Bronchial epithelial cell (primary cell): ENCODE results near the gene PAGE2B. TPM values are rescaled to one million over a fixed set of nuclear protein-coding genes. Genes with fewer than 3 reads are reported as not detected.

ENCODE experiments used
- DNase-seq: peaks from one replicate; pipeline ENCODE4 v3.0.0-alpha.2; 2010; ENCODE audit warnings: low read depth
- FAIRE-seq: peaks from 2 replicates; lab custom pipeline; 2011; peaks lifted over from hg19 to GRCh38; lab: Jason Lieb, UNC
- H3K27me3 ChIP-seq: 2 replicates; pipeline ENCODE4 v1.5.1; 2011; ENCODE audit warnings: low read length; ENCODE audit not compliant: control insufficient read depth, insufficient read depth
- H3K36me3 ChIP-seq: 2 replicates; pipeline ENCODE4 v1.5.1; 2011; ENCODE audit warnings: low read length; ENCODE audit not compliant: control insufficient read depth, insufficient read depth
- H3K4me3 ChIP-seq: 2 replicates; pipeline ENCODE4 v1.5.1; 2011; ENCODE audit warnings: mild to moderate bottlenecking, low read depth, low read length, control low read depth
- total RNA-seq: library from RNA; depleted of rRNA; stranded (reverse); fragments of >200 nt; gene quantifications from 2 replicates; pipeline ENCODE4 v1.2.1, GENCODE V29; 2014
- TF ChIP-seq, protein P1 (sequence below): IDR thresholded peaks from 2 replicates; pipeline ENCODE4 v1.5.1; 2011; ENCODE audit warnings: mild to moderate bottlenecking, moderate library complexity, low read length, control low read depth, inconsistent platforms; ENCODE audit not compliant: insufficient read depth, severe bottlenecking

Gene PAGE2B
- total RNA-seq, 1 donor from 2014 or later: not detected

DNA sequence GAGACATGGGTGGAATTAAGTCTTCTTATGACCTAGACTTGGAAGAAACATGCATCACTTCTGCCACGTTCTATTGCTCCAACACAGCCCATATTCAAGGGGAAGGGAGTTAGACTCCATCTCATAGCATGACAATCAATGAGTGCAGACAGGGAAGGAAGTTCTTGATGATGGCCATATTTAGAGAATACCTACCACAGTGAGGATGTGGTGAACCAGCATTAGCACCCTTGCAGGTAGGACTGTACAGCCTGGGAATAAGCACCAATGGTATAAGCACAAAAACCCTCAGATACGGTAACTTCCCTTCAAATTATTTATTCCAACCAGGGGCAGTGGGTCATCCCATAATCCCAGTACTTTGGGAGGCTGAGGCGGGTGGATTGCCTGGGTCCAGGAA, 43.7 kb downstream of the PAGE2B start:
- DNase-seq (no peak), FAIRE-seq (no peak)
- Histone ChIP-seq H3K4me3 (no peak overlapping the region), H3K36me3 (no peaks in the 10 kb centered on the region), H3K27me3 (no peaks in the 10 kb centered on the region)
- TF ChIP-seq, protein P1, sequence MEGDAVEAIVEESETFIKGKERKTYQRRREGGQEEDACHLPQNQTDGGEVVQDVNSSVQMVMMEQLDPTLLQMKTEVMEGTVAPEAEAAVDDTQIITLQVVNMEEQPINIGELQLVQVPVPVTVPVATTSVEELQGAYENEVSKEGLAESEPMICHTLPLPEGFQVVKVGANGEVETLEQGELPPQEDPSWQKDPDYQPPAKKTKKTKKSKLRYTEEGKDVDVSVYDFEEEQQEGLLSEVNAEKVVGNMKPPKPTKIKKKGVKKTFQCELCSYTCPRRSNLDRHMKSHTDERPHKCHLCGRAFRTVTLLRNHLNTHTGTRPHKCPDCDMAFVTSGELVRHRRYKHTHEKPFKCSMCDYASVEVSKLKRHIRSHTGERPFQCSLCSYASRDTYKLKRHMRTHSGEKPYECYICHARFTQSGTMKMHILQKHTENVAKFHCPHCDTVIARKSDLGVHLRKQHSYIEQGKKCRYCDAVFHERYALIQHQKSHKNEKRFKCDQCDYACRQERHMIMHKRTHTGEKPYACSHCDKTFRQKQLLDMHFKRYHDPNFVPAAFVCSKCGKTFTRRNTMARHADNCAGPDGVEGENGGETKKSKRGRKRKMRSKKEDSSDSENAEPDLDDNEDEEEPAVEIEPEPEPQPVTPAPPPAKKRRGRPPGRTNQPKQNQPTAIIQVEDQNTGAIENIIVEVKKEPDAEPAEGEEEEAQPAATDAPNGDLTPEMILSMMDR: no peak

DNA sequence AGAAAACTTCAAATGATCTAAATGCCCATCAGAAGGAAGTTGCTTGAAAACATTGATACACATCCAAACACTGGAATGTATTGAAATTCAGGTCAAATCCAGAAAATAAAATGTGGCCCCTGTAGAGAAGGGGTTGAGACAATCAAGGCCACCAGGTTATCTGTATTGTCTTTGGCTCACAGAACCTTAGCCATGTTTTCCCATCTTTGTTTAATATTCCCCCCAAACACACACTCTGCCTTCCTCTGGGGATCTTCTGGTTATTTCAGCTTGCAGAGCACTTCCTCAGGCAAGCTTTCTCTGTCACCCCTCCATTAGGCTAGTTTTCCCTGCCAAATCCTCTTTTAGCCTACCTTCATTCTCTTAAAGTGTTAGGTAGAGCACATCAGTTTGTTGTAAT, 44.4 kb downstream of the PAGE2B start:
- no peak for DNase-seq
- H3K36me3 ChIP-seq: no peaks in the 10 kb centered on the region
- H3K27me3 ChIP-seq: no peaks in the 10 kb centered on the region
- TF ChIP-seq, protein P1: no peak
- FAIRE-seq: no peak
- H3K4me3 ChIP-seq: no peak overlapping the region

DNA sequence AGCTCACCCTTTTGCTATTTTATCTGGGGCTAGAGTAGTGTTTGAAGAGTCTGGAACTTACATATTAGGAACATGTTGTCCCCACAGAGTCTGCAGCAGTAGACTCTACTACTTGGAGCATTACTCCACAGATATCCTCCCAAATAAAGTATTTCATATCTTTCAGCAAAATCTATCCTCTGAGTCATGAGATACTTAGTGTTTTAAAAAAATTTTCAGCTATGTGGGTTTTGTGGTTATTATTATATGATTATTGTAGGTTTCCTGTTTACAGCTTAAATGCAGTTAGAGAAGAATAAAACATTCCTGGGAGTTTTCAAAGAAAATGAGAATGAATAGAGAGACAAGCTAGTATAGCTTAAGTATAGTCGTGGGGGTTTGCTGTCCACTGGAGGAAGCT, 44.9 kb downstream of the PAGE2B start:
- TF ChIP-seq, protein P1: no peak
- Histone ChIP-seq H3K36me3 (no peaks in the 10 kb centered on the region), H3K4me3 (no peak overlapping the region), H3K27me3 (no peaks in the 10 kb centered on the region)
- FAIRE-seq (no peak), DNase-seq (no peak)

DNA sequence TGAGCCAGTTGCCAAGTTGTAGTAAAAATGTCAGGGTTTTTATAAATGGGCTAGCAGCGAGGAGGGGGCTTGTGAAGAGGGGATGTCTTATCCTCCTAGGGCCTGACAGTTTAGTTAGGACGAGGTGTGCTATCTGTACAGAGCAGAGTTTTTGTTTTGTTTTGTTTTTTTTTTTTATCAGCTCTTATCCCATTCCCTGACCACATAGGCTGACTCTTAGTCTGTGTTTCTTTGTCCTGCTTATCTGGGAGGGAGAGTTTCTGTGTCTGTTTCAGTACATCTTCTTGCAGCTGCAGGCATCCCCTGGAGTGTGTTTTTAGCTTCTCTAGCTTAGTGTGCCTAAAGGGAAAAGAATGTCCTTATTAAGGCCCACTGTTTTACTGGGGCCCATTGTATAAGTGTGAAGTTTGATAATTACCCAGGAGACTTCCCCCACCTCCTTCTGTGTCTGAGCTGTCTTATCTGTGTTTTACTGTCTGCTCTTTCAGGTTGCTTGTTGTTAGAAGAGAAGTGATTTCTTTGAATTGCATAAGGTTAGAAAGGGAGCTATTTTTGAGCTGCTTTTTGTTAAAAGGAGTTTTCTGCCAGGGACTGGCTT, 46.0 kb downstream of the PAGE2B start:
- TF ChIP-seq, protein P1: no peak
- FAIRE-seq (no peak), DNase-seq (no peak)
- Histone ChIP-seq H3K27me3 (no peaks in the 10 kb centered on the region), H3K36me3 (no peaks in the 10 kb centered on the region), H3K4me3 (no peak overlapping the region)

DNA sequence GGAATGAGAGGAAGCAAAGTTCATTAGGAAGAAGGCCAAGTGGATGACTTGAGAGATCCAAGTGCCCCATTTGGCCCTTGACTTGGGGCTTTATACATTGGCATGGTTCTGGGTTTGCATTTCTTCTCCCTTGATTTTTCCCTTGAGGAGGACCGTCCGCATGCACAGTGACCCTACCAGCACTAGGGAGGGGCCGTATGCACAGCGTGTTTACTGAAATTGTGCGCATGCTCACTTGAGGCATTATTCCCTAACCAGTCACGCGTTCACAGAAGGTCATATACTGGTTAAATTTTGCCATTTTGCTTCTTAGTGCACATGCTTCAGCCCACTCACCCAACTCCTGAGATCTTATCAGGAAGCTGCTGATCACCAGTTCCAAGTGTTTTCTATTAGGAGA, 49.1 kb downstream of the PAGE2B start:
- Histone ChIP-seq H3K4me3 (no peak overlapping the region), H3K36me3 (no peaks in the 10 kb centered on the region), H3K27me3 (no peaks in the 10 kb centered on the region)
- no peak for DNase-seq
- TF ChIP-seq, protein P1: no peak
- FAIRE-seq: no peak

DNA sequence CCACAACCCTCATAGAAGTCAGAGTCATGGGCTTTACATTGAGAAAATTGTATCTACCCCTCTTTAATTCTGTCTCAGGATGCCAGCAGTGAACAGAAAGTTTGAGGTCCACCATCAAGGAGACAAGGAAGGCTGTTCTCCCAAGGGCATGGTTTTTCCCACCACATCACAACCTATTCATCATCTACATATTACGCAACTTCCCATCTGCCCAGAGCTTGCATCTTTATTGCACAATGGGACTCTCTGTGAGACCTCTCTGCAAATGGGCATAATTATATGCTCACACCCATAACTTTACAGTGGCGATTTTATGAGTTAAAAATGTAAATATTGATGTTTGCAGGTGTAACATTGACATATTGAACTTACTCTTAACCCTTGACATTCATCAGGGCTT, 52.9 kb downstream of the PAGE2B start:
- H3K4me3 ChIP-seq: no peak overlapping the region
- DNase-seq (peak; percentile 40), FAIRE-seq (peak; percentile 50)
- H3K36me3 ChIP-seq: no peaks in the 10 kb centered on the region
- TF ChIP-seq, protein P1: no peak
- no peaks in the 10 kb centered on the region for H3K27me3 ChIP-seq
